NCI-H2171 treated with DMSO at 0.1 percent for 48 hours (cell line): ENCODE data around the gene DISP3.

Experiments
- DNase-seq: peaks from one replicate; lab custom pipeline; 2025; lab: John Stamatoyannopoulos, UW

The DISP3 gene

GRCh38 chr1:11529330-11529729 lies 50.4 kb downstream of the DISP3 start:
- no peak for DNase-seq

GRCh38 chr1:11529763-11530730 lies 51.1 kb downstream of the DISP3 start:
- no peak for DNase-seq

- no peak for DNase-seq
Observed at GRCh38 chr1:11530731-11531311, 51.9 kb downstream of the DISP3 start.

GRCh38 chr1:11531314-11531870 lies 52.4 kb downstream of the DISP3 start:
- no peak for DNase-seq

- no peak for DNase-seq
Observed at GRCh38 chr1:11531943-11532342, 53.0 kb downstream of the DISP3 start.

- DNase-seq = no peak
Observed at GRCh38 chr1:11533790-11534787, 55.1 kb downstream of the DISP3 start.

- no peak for DNase-seq
Observed at GRCh38 chr1:11534846-11535245, 55.9 kb downstream of the DISP3 start.

GRCh38 chr1:11535316-11535715 lies 56.4 kb downstream of the DISP3 start:
- no peak for DNase-seq

GRCh38 chr1:11535761-11536572 lies 57.0 kb downstream of the DISP3 start:
- DNase-seq = no peak

- DNase-seq = no peak
Observed at GRCh38 chr1:11536573-11537379, 57.8 kb downstream of the DISP3 start.

GRCh38 chr1:11537380-11537764 lies 58.4 kb downstream of the DISP3 start:
- no peak for DNase-seq

GRCh38 chr1:11537854-11538591 lies 59.1 kb downstream of the DISP3 start:
- no peak for DNase-seq

GRCh38 chr1:11538886-11539285 lies 59.9 kb downstream of the DISP3 start:
- no peak for DNase-seq

GRCh38 chr1:11539850-11540772 lies 61.2 kb downstream of the DISP3 start:
- DNase-seq = no peak

- no peak for DNase-seq
Observed at GRCh38 chr1:11540773-11541160, 61.8 kb downstream of the DISP3 start.

GRCh38 chr1:11541236-11541635 lies 62.3 kb downstream of the DISP3 start:
- no peak for DNase-seq

- DNase-seq = peak; percentile 38
Observed at GRCh38 chr1:11541956-11542355, 63.0 kb downstream of the DISP3 start.

GRCh38 chr1:11543392-11543791 lies 64.4 kb downstream of the DISP3 start:
- no peak for DNase-seq
